ENCODE measurements around the gene KDM7A. TPM values are rescaled to one million over a fixed set of nuclear protein-coding genes. Genes with fewer than 3 reads are reported as not detected.

Gene KDM7A
- total and polyA plus RNA-seq, 9 of the 15 experiments (the other 6 are each of a cell fraction or from before 2014, with no cell fraction given), result 0.90 to 8.4 (median 7.0) TPM

DNA sequence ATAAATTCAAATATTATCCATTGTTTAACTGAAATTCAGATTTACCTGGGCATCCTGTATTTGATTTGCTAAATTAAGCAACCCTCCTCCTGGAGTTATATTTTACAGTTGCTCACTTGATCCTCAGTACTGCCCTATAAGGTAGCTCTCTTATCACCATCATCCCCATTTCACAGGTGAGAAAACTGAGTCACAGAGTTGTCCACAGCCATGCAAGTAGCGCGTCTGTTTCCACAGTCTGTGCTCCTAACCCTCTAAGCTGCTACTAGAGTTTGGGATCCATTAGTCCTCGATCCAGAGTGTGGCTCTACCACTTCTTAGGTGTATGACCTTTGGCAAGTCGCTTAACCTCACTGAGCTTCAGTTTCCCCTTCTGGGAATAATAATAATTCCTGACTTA is 34.9 kb upstream of the KDM7A start (continued):
- TF ChIP-seq, protein P1, sequence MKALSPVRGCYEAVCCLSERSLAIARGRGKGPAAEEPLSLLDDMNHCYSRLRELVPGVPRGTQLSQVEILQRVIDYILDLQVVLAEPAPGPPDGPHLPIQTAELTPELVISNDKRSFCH (CRISPR knock-in tag; IDR thresholded peaks at IDR 0.05), result no peak
- TF ChIP-seq, protein P1 (tag; IDR thresholded peaks at IDR 0.05), result peak; percentile 59; the same call in 1 of the 2 replicates
- 0 out of 2 replicates have a peak, but pooled peaks have one; percentile 60 for TF ChIP-seq CBX1 (IDR thresholded peaks at IDR 0.05; ENCODE audit: low read depth)

DNA sequence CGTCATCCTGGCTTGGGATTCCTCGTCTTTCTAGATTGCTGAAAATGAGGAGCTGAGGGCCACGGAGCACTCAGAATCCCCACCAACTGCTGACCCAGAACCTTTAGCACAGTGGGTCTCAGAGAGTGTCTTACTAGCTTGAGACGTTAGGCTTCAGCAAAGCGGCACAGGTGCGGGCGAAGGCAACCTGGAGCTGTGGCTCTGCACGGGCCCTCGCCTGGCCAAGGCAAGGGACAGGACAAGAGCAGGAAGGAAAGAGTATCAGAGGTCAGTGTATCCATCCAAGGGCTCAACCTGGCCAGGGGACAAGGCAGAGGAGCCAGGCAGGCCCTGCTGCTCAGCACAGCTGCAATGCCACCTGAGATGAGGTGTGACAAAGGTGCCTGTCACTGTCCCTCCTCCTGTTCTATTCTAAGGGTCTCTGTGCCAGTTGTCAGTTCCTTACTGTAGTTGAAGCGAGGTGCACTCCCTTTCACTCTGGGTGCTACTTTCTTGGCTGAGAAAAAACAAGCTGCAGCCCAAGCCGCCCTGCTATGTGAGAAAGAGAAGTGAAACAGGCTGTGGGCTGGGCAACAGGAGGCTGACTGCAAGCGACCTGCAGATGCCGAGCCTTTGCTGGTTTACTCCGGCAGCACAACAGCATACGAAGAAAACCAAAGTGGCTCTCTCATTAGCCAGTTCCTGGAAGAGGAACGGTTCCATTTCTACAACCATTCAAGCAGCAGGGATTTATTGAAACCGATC is 33.3 kb upstream of the KDM7A start:
- ChIA-PET CTCF (ENCODE audit: low intra/inter-chr PET ratio) (no interaction called here), POLR2A (interaction anchor here (0.8 to 3.7 kb wide), 3 partner anchors 13 to 33 kb away, joined by 3 to 12 read pairs (median 5); partner anchors contain the start of gene KDM7A)
- intact Hi-C loops (cut with micrococcal nuclease) (no loop called here), in situ Hi-C loops (cut with MboI) (no loop called here)
- Histone ChIP-seq H3K9me1 (ENCODE audit: control insufficient read depth, insufficient read depth, low read length) (no peaks in the 10 kb centered on the region), H3K79me2 (ENCODE audit: control insufficient read depth, insufficient read depth, low read length) (no peaks in the 10 kb centered on the region), H3K36me3 (ENCODE audit: control insufficient read depth, insufficient read depth, low read length) (no peaks in the 10 kb centered on the region), H3K4me3 (no peak overlapping the region), H3K27me3 (ENCODE audit: control insufficient read depth in 2 of 2, insufficient read depth in 2 of 2, low read length in 2 of 2) (peaks cover 12 to 45% of the 10 kb centered on the region in 2 experiments), H3K27ac (ENCODE audit: extremely low read depth, low read depth, low read length) (no peak overlapping the region), H4K20me1 (replicated peaks; ENCODE audit: control insufficient read depth, insufficient read depth, low read length) (no peaks in the 10 kb centered on the region), H2AFZ (ENCODE audit: low read depth, low read length) (peak overlapping the region; percentile 2; the same call in 1 of the 2 replicates), H3K4me1 (replicated peaks in 1 of 2; ENCODE audit: control insufficient read depth in 2 of 2, insufficient read depth in 2 of 2, low read length in 2 of 2) (peaks cover 0 to 5% of the 10 kb centered on the region in 2 experiments; a peak in 1 of 5 replicates), H3K4me2 (ENCODE audit: insufficient read depth, low read length) (peak overlapping the region; percentile 2; the same call in 1 of the 2 replicates), H3K9ac (ENCODE audit: insufficient read depth in 1 of 2, low read depth in 2 of 2, low read length in 2 of 2) (peak overlapping the region in 1 of 2 experiments; percentile 31; a peak in 1 of 4 replicates), H3K9me3 (replicated peaks; ENCODE audit: control insufficient read depth, insufficient read depth, low read depth, low read length) (no peaks in the 10 kb centered on the region)
- DNase-seq (ENCODE audit: extremely low read depth in 1 of 4, low spot score in 3 of 4), result no peak
- no TSS peak for BruUV-seq (replicated peaks)
- 15% methylated on average over 17 of the region's 17 CpGs for WGBS (ENCODE audit: insufficient coverage, low coverage, missing lambda C conversion rate)
- peak; percentile 45 for ATAC-seq
- no peak for FAIRE-seq
- no peak for TF ChIP-seq HSF4 (CRISPR knock-in tag; IDR thresholded peaks at IDR 0.05; ENCODE audit: borderline replicate concordance)
- no peak for TF ChIP-seq FOXA1 (IDR thresholded peaks at IDR 0.05; ENCODE audit: borderline replicate concordance)
- no peak for TF ChIP-seq ZNF79 (CRISPR knock-in tag; IDR thresholded peaks at IDR 0.05; ENCODE audit: low read depth)
- TF ChIP-seq TEAD4 (IDR thresholded peaks at IDR 0.05; ENCODE audit: low read length), result no peak
- 0 out of 2 replicates have a peak, but pooled peaks have one; percentile 23 for TF ChIP-seq TEAD4 (CRISPR knock-in tag; IDR thresholded peaks at IDR 0.05; ENCODE audit: borderline replicate concordance)

Data from K562 (cell line).